ENCODE data around the gene VGLL4. TPM values are rescaled to one million over a fixed set of nuclear protein-coding genes. Genes with fewer than 3 reads are reported as not detected.

The VGLL4 gene
- total RNA-seq, 1 donor from 2014 or later = 29.4 TPM

- peak overlapping the region; percentile 77 for H3K27ac Mint-ChIP-seq (ENCODE audit: unreplicated experiment)
- peaks cover 6% of the 10 kb centered on the region for H3K9me3 Mint-ChIP-seq (ENCODE audit: unreplicated experiment)
- no peak for DNase-seq
- H3K27me3 Mint-ChIP-seq (ENCODE audit: unreplicated experiment) = no peaks in the 10 kb centered on the region
- H3K4me3 Mint-ChIP-seq (ENCODE audit: unreplicated experiment) = no peak overlapping the region
- TF ChIP-seq, protein P1, sequence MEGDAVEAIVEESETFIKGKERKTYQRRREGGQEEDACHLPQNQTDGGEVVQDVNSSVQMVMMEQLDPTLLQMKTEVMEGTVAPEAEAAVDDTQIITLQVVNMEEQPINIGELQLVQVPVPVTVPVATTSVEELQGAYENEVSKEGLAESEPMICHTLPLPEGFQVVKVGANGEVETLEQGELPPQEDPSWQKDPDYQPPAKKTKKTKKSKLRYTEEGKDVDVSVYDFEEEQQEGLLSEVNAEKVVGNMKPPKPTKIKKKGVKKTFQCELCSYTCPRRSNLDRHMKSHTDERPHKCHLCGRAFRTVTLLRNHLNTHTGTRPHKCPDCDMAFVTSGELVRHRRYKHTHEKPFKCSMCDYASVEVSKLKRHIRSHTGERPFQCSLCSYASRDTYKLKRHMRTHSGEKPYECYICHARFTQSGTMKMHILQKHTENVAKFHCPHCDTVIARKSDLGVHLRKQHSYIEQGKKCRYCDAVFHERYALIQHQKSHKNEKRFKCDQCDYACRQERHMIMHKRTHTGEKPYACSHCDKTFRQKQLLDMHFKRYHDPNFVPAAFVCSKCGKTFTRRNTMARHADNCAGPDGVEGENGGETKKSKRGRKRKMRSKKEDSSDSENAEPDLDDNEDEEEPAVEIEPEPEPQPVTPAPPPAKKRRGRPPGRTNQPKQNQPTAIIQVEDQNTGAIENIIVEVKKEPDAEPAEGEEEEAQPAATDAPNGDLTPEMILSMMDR (IDR thresholded peaks at IDR 0.05; ENCODE audit: partially characterized antibody, unreplicated experiment) = no peak
- peaks cover 17% of the 10 kb centered on the region for H3K4me1 Mint-ChIP-seq (ENCODE audit: low read depth, unreplicated experiment)
- no peaks in the 10 kb centered on the region for H3K36me3 Mint-ChIP-seq (ENCODE audit: unreplicated experiment)
Measured at GRCh38 chr3:11545186-11545851, 98.4 kb downstream of the VGLL4 start.

DNA sequence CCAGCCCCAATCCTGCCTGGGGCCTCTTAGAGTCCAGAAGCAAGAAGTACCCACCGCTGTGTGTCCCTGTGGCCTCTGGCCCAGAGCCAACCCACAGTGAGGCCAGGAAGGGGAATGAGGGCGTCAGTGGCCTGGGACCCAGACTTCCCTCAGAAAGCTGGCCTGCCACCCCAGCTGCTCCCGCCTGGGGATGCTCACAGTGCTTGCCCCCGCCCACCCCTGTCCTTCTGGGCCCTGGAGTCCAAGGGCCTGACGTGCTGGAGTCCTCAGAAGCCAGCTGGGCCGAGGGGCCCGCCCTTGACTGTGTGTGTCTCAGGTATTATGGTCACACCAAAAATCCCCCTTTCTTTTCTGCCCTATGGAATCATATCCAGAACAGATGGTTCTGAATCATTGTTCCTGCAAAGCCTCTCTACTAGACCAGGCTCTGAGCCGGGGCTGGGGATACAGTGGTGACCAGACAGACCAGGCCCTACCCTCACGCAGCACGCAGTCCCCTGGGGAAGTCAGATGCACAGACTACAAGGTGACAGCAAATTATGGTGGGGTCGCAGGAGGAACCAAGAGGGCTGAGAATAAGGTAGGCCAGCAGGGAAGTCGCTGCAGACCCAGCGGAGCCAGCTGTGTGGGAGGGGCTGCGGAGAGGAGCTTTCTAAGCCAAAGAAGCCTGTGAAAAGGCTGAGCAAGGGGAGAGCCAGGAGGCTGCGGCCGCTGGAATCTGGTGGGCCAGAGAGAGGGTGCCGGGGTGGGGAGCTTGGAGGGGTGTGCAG lies 99.1 kb downstream of the VGLL4 start:
- peak; percentile 56 for DNase-seq
- H3K9me3 Mint-ChIP-seq (ENCODE audit: unreplicated experiment) = peaks cover 6% of the 10 kb centered on the region

GRCh38 chr3:11543948-11544387 lies 99.7 kb downstream of the VGLL4 start:
- Mint-ChIP-seq H3K4me1 (ENCODE audit: low read depth, unreplicated experiment) (peaks cover 11% of the 10 kb centered on the region), H3K27me3 (ENCODE audit: unreplicated experiment) (no peaks in the 10 kb centered on the region), H3K4me3 (ENCODE audit: unreplicated experiment) (no peak overlapping the region), H3K27ac (ENCODE audit: unreplicated experiment) (no peak overlapping the region), H3K36me3 (ENCODE audit: unreplicated experiment) (no peaks in the 10 kb centered on the region), H3K9me3 (ENCODE audit: unreplicated experiment) (peaks cover 6% of the 10 kb centered on the region)
- TF ChIP-seq, protein P1 (IDR thresholded peaks at IDR 0.05; ENCODE audit: partially characterized antibody, unreplicated experiment) = no peak
- no peak for DNase-seq

More for the DNA sequence above, 99.1 kb downstream of the VGLL4 start:
- H3K36me3 Mint-ChIP-seq (ENCODE audit: unreplicated experiment) = no peaks in the 10 kb centered on the region
- H3K4me3 Mint-ChIP-seq (ENCODE audit: unreplicated experiment) = no peak overlapping the region
- H3K4me1 Mint-ChIP-seq (ENCODE audit: low read depth, unreplicated experiment) = peaks cover 13% of the 10 kb centered on the region
- TF ChIP-seq, protein P1 (IDR thresholded peaks at IDR 0.05; ENCODE audit: partially characterized antibody, unreplicated experiment) = no peak
- H3K27ac Mint-ChIP-seq (ENCODE audit: unreplicated experiment) = peak overlapping the region; percentile 77
- no peaks in the 10 kb centered on the region for H3K27me3 Mint-ChIP-seq (ENCODE audit: unreplicated experiment)

DNA sequence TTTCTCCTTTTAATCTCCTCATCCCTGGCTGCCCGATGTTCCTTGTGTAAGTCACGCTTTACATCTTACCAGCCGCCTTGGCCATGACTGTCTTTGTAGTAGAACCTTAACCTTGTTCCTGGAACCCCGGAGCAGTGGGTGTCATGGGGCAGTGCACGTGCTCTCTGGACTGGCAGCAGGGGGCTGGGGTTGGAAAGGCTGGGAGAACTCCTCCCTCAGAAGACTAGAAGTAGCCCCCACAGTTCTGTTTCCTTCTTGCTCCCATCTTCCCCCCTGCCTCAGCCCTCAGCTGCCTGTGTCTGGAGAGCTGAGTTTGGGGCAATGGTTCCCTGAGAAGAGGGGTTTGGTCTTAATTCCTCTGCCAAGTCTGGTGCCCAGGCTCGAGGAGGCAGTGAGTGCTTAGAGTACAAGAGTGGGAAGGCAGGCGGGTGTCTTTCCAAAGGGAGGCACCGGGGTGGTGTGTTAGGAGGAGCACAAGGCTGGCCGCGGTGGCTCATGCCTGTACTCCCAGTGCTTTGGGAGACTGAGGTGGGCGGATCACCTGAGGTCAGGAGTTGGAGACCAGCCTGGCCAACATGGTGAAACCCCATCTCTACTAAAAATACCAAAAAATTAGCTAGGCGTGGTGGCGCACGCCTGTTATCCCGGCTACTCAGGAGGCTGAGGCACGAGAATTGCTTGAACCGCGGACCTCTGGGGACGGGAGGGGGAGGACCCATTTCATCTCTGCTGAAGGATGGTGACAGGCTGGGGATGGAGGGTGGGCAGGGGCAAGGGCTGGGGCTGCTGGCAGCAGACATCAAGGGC lies 100.4 kb downstream of the VGLL4 start:
- Mint-ChIP-seq H3K36me3 (ENCODE audit: unreplicated experiment) (no peaks in the 10 kb centered on the region), H3K4me1 (ENCODE audit: low read depth, unreplicated experiment) (peaks cover 6% of the 10 kb centered on the region), H3K4me3 (ENCODE audit: unreplicated experiment) (no peak overlapping the region), H3K27me3 (ENCODE audit: unreplicated experiment) (no peaks in the 10 kb centered on the region), H3K27ac (ENCODE audit: unreplicated experiment) (no peak overlapping the region), H3K9me3 (ENCODE audit: unreplicated experiment) (peaks cover 6% of the 10 kb centered on the region)
- TF ChIP-seq, protein P1 (IDR thresholded peaks at IDR 0.05; ENCODE audit: partially characterized antibody, unreplicated experiment) = no peak
- DNase-seq = no peak

Data from glutamatergic neuron (in vitro differentiated cells).